Measurements from ENCODE around the gene PTPRA.

PTPRA gene

DNA sequence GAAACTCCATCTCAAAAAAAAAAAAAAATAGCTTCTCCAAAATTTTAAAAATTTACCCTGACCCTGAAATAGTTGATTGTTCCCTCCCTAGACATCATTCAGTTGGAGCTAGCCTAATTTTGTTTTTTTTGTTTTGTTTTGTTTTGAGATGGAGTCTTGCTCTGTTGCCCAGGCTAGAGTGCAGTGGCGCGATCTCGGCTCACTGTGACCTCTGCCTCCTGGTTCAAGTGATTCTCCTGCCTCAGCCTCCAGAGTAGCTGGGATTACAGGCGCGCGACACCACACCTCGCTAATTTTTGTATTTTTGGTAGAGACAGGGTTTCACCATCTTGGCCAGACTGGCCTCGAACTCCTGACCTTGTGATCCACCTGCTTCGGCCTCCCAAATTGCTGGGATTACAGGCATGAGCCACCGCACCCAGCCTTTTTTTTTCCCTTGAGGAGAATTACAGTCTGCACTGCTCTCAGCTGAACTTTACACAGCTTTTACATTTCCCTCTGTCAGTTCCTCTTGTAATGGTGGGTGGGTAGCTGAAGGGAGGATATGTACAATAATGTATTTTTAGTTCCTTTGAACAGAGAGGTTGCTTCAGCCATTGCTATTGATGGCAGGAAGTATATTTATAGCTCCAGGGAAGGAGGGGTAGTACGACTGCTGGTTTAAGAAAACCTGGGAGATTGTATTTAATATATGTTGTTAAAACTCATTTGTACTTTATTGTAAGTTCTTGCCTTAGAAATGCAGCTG, 27.7 kb downstream of the PTPRA start:
- H3K27me3 ChIP-seq (ENCODE audit: insufficient read depth, insufficient read length) = no peaks in the 10 kb centered on the region
- H3K36me3 ChIP-seq (ENCODE audit: insufficient read depth, insufficient read length, low read length) = no peaks in the 10 kb centered on the region
- H3K4me3 ChIP-seq (ENCODE audit: insufficient read length, low read depth) = no peak overlapping the region
- no peak overlapping the region for H3K9ac ChIP-seq (ENCODE audit: insufficient read length, low read depth)
- no peaks in the 10 kb centered on the region for H3K4me1 ChIP-seq (ENCODE audit: insufficient read depth, insufficient read length)
- no peaks in the 10 kb centered on the region for H3K9me3 ChIP-seq (ENCODE audit: insufficient read depth, low read length)
- no peak for TF ChIP-seq YY1 (IDR thresholded peaks at IDR 0.05; ENCODE audit: insufficient read depth, insufficient read length)
- no peak for TF ChIP-seq SUZ12 (IDR thresholded peaks at IDR 0.05; ENCODE audit: extremely low read depth, insufficient read depth, insufficient read length)
- no peak for TF ChIP-seq ZNF274 (IDR thresholded peaks at IDR 0.05; ENCODE audit: low read depth, low read length)
- no peak for DNase-seq (ENCODE audit: low read depth, low spot score)

- H3K9me3 ChIP-seq (ENCODE audit: insufficient read depth, low read length) = no peaks in the 10 kb centered on the region
- no peaks in the 10 kb centered on the region for H3K27me3 ChIP-seq (ENCODE audit: insufficient read depth, insufficient read length)
- TF ChIP-seq YY1 (IDR thresholded peaks at IDR 0.05; ENCODE audit: insufficient read depth, insufficient read length) = no peak
- TF ChIP-seq SUZ12 (IDR thresholded peaks at IDR 0.05; ENCODE audit: extremely low read depth, insufficient read depth, insufficient read length) = no peak
- TF ChIP-seq ZNF274 (IDR thresholded peaks at IDR 0.05; ENCODE audit: low read depth, low read length) = no peak
- no peaks in the 10 kb centered on the region for H3K4me1 ChIP-seq (ENCODE audit: insufficient read depth, insufficient read length)
- H3K4me3 ChIP-seq (ENCODE audit: insufficient read length, low read depth) = no peak overlapping the region
- DNase-seq (ENCODE audit: low read depth, low spot score) = no peak
- no peaks in the 10 kb centered on the region for H3K36me3 ChIP-seq (ENCODE audit: insufficient read depth, insufficient read length, low read length)
- H3K9ac ChIP-seq (ENCODE audit: insufficient read length, low read depth) = no peak overlapping the region
Measured at GRCh38 chr20:2902291-2902690, 29.0 kb downstream of the PTPRA start.

DNA sequence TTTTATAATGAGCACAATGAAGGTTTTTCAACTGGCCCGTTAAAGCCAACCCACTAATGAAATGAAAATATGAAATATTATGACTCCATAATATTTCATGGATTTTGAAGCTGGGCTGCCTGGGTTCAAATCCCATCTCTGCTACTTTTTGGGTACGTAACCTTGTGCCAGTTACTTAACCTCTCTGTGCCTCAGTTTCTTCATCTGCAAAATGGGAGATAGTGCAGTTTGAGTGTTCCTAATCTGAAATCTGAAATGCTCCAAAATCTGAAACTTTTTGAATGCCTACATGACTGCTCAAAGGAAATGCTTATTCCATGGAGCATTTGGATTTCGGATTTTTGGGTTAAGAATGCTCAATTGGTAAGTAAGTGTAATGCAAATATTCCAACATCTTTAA, 29.5 kb downstream of the PTPRA start:
- Histone ChIP-seq H3K9me3 (ENCODE audit: insufficient read depth, low read length) (no peaks in the 10 kb centered on the region), H3K9ac (ENCODE audit: insufficient read length, low read depth) (no peak overlapping the region), H3K4me1 (ENCODE audit: insufficient read depth, insufficient read length) (no peaks in the 10 kb centered on the region), H3K4me3 (ENCODE audit: insufficient read length, low read depth) (no peak overlapping the region), H3K27me3 (ENCODE audit: insufficient read depth, insufficient read length) (no peaks in the 10 kb centered on the region), H3K36me3 (ENCODE audit: insufficient read depth, insufficient read length, low read length) (no peaks in the 10 kb centered on the region)
- no peak for DNase-seq (ENCODE audit: low read depth, low spot score)
- TF ChIP-seq ZNF274 (IDR thresholded peaks at IDR 0.05; ENCODE audit: low read depth, low read length) (no peak), SUZ12 (IDR thresholded peaks at IDR 0.05; ENCODE audit: extremely low read depth, insufficient read depth, insufficient read length) (no peak), YY1 (IDR thresholded peaks at IDR 0.05; ENCODE audit: insufficient read depth, insufficient read length) (no peak)

- no peaks in the 10 kb centered on the region for H3K4me1 ChIP-seq (ENCODE audit: insufficient read depth, insufficient read length)
- no peaks in the 10 kb centered on the region for H3K27me3 ChIP-seq (ENCODE audit: insufficient read depth, insufficient read length)
Measured at GRCh38 chr20:2903686-2904085, 30.4 kb downstream of the PTPRA start.

GRCh38 chr20:2907519-2907918, 34.2 kb downstream of the PTPRA start:
- Histone ChIP-seq H3K36me3 (ENCODE audit: insufficient read depth, insufficient read length, low read length) (no peaks in the 10 kb centered on the region), H3K4me3 (ENCODE audit: insufficient read length, low read depth) (no peak overlapping the region), H3K27me3 (ENCODE audit: insufficient read depth, insufficient read length) (no peaks in the 10 kb centered on the region), H3K9me3 (ENCODE audit: insufficient read depth, low read length) (no peaks in the 10 kb centered on the region), H3K9ac (ENCODE audit: insufficient read length, low read depth) (no peak overlapping the region), H3K4me1 (ENCODE audit: insufficient read depth, insufficient read length) (no peaks in the 10 kb centered on the region)
- DNase-seq (ENCODE audit: low read depth, low spot score) = no peak
- TF ChIP-seq ZNF274 (IDR thresholded peaks at IDR 0.05; ENCODE audit: low read depth, low read length) (no peak), SUZ12 (IDR thresholded peaks at IDR 0.05; ENCODE audit: extremely low read depth, insufficient read depth, insufficient read length) (no peak), YY1 (IDR thresholded peaks at IDR 0.05; ENCODE audit: insufficient read depth, insufficient read length) (no peak)

More at GRCh38 chr20:2903686-2904085, 30.4 kb downstream of the PTPRA start:
- Histone ChIP-seq H3K36me3 (ENCODE audit: insufficient read depth, insufficient read length, low read length) (no peaks in the 10 kb centered on the region), H3K9ac (ENCODE audit: insufficient read length, low read depth) (no peak overlapping the region), H3K4me3 (ENCODE audit: insufficient read length, low read depth) (no peak overlapping the region), H3K9me3 (ENCODE audit: insufficient read depth, low read length) (no peaks in the 10 kb centered on the region)
- DNase-seq (ENCODE audit: low read depth, low spot score) = no peak
- no peak for TF ChIP-seq ZNF274 (IDR thresholded peaks at IDR 0.05; ENCODE audit: low read depth, low read length)
- TF ChIP-seq YY1 (IDR thresholded peaks at IDR 0.05; ENCODE audit: insufficient read depth, insufficient read length) = no peak
- TF ChIP-seq SUZ12 (IDR thresholded peaks at IDR 0.05; ENCODE audit: extremely low read depth, insufficient read depth, insufficient read length) = no peak

DNA sequence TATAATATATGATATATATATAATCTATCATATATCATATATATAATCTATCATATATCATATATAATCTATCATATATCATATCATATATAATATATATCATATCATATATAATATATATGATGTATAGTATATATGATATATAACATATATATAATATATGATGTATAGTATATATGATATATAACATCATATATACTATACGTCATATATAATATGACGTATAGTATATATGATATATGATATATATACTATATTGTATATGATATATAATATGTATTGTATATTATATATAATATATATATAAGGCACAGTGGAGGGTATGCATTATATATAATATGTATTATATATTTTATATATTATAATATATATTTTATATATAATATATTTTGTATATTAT, 36.7 kb downstream of the PTPRA start:
- DNase-seq (ENCODE audit: low read depth, low spot score) = no peak
- no peaks in the 10 kb centered on the region for H3K27me3 ChIP-seq (ENCODE audit: insufficient read depth, insufficient read length)
- no peaks in the 10 kb centered on the region for H3K4me1 ChIP-seq (ENCODE audit: insufficient read depth, insufficient read length)
- no peak for TF ChIP-seq SUZ12 (IDR thresholded peaks at IDR 0.05; ENCODE audit: extremely low read depth, insufficient read depth, insufficient read length)
- no peak for TF ChIP-seq YY1 (IDR thresholded peaks at IDR 0.05; ENCODE audit: insufficient read depth, insufficient read length)
- TF ChIP-seq ZNF274 (IDR thresholded peaks at IDR 0.05; ENCODE audit: low read depth, low read length) = no peak
- H3K4me3 ChIP-seq (ENCODE audit: insufficient read length, low read depth) = no peak overlapping the region
- H3K9ac ChIP-seq (ENCODE audit: insufficient read length, low read depth) = no peak overlapping the region
- no peaks in the 10 kb centered on the region for H3K36me3 ChIP-seq (ENCODE audit: insufficient read depth, insufficient read length, low read length)
- H3K9me3 ChIP-seq (ENCODE audit: insufficient read depth, low read length) = no peaks in the 10 kb centered on the region

DNA sequence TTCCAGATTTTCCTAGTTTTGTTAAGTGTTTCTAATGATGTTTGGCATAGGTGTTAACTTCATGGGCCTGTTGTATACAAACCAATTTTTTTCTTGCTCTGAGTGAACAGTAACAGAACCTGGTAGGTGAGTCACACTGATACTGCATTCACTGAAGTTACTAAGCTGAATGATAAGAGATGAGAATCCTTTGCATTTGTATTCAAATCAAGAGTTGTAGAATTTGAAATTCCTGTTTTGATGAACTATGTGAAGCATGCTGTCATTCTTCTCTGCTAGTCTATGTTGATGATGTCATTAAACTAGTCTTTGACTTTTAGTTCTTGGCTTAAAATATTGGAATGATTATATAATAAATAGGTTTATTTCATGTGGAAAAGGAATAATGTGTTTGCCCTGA, 37.9 kb downstream of the PTPRA start:
- no peak for DNase-seq (ENCODE audit: low read depth, low spot score)
- H3K9ac ChIP-seq (ENCODE audit: insufficient read length, low read depth) = no peak overlapping the region
- no peaks in the 10 kb centered on the region for H3K4me1 ChIP-seq (ENCODE audit: insufficient read depth, insufficient read length)
- H3K9me3 ChIP-seq (ENCODE audit: insufficient read depth, low read length) = peaks cover 4% of the 10 kb centered on the region; the same call in 1 of the 2 replicates
- H3K4me3 ChIP-seq (ENCODE audit: insufficient read length, low read depth) = no peak overlapping the region
- TF ChIP-seq YY1 (IDR thresholded peaks at IDR 0.05; ENCODE audit: insufficient read depth, insufficient read length) = no peak
- H3K27me3 ChIP-seq (ENCODE audit: insufficient read depth, insufficient read length) = no peaks in the 10 kb centered on the region
- H3K36me3 ChIP-seq (ENCODE audit: insufficient read depth, insufficient read length, low read length) = no peaks in the 10 kb centered on the region

Measured in NT2/D1 (cell line).